Lower leg skin (tissue), 3 donors: Measurements from ENCODE around the gene DLGAP1.

Experiments used
- CTCF ChIP-seq, 3 donors: fragments of 450-650 bp; IDR thresholded peaks; one replicate each; pipeline ENCODE4 v1.5.1; 2016; ENCODE audit warnings: antibody characterized with exemption in 3 of 3, mild to moderate bottlenecking in 3 of 3, moderate library complexity in 2 of 3
- POLR2A ChIP-seq, 2 donors: fragments of 450-650 bp; IDR thresholded peaks; one replicate each; pipeline ENCODE4 v1.6.1; 2016 to 2017; ENCODE audit warnings: antibody characterized with exemption in 2 of 2, mild to moderate bottlenecking in 1 of 2, moderate library complexity in 1 of 2

GRCh38 chr18:4293337-4293736, 161.8 kb downstream of the DLGAP1 start:
- TF ChIP-seq CTCF (IDR thresholded peaks at IDR 0.05) (no peak), POLR2A (IDR thresholded peaks at IDR 0.05) (no peak)
